ENCODE data around the gene MRPL52. TPM values are rescaled to one million over a fixed set of nuclear protein-coding genes. Genes with fewer than 3 reads are reported as not detected.

Gene MRPL52
- total and polyA plus RNA-seq, 2 of the 13 experiments (the other 11 are each of a cell fraction or from before 2014, with no cell fraction given), result 118 to 329 TPM

- TF ChIP-seq HNRNPH1 (optimal IDR thresholded peaks at IDR 0.05; ENCODE audit: low read depth, low read length), result peak; percentile 47
- TF ChIP-seq, protein P1, sequence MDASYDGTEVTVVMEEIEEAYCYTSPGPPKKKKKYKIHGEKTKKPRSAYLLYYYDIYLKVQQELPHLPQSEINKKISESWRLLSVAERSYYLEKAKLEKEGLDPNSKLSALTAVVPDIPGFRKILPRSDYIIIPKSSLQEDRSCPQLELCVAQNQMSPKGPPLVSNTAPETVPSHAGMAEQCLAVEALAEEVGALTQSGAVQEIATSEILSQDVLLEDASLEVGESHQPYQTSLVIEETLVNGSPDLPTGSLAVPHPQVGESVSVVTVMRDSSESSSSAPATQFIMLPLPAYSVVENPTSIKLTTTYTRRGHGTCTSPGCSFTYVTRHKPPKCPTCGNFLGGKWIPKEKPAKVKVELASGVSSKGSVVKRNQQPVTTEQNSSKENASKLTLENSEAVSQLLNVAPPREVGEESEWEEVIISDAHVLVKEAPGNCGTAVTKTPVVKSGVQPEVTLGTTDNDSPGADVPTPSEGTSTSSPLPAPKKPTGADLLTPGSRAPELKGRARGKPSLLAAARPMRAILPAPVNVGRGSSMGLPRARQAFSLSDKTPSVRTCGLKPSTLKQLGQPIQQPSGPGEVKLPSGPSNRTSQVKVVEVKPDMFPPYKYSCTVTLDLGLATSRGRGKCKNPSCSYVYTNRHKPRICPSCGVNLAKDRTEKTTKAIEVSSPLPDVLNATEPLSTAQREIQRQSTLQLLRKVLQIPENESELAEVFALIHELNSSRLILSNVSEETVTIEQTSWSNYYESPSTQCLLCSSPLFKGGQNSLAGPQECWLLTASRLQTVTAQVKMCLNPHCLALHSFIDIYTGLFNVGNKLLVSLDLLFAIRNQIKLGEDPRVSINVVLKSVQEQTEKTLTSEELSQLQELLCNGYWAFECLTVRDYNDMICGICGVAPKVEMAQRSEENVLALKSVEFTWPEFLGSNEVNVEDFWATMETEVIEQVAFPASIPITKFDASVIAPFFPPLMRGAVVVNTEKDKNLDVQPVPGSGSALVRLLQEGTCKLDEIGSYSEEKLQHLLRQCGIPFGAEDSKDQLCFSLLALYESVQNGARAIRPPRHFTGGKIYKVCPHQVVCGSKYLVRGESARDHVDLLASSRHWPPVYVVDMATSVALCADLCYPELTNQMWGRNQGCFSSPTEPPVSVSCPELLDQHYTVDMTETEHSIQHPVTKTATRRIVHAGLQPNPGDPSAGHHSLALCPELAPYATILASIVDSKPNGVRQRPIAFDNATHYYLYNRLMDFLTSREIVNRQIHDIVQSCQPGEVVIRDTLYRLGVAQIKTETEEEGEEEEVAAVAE (CRISPR knock-in tag; IDR thresholded peaks at IDR 0.05; ENCODE audit: borderline replicate concordance), result 0 out of 2 replicates have a peak, but pooled peaks have one; percentile 52
- TF ChIP-seq KLF6 (CRISPR knock-in tag; IDR thresholded peaks at IDR 0.05), result peak; percentile 18; the same call in 1 of the 2 replicates
- peak in 1 of 2 experiments; percentile 33; a peak in 1 of 4 replicates for TF ChIP-seq KLF16 (CRISPR knock-in tag; IDR thresholded peaks at IDR 0.05)
- TF ChIP-seq ZNF362 (CRISPR knock-in tag; IDR thresholded peaks at IDR 0.05; ENCODE audit: borderline replicate concordance), result no peak
- TF ChIP-seq IKZF1 (IDR thresholded peaks at IDR 0.05), result no peak
- TF ChIP-seq AHR (CRISPR knock-in tag; IDR thresholded peaks at IDR 0.05), result no peak
- peak; percentile 69 for TF ChIP-seq KDM3A (CRISPR knock-in tag; IDR thresholded peaks at IDR 0.05; ENCODE audit: low read depth)
- TF ChIP-seq ZNF614 (CRISPR knock-in tag; IDR thresholded peaks at IDR 0.05; ENCODE audit: borderline replicate concordance), result peak; percentile 59; the same call in 1 of the 2 replicates
- TF ChIP-seq ATF2 (CRISPR knock-in tag; IDR thresholded peaks at IDR 0.05), result peak; percentile 34
- TF ChIP-seq, protein P2, sequence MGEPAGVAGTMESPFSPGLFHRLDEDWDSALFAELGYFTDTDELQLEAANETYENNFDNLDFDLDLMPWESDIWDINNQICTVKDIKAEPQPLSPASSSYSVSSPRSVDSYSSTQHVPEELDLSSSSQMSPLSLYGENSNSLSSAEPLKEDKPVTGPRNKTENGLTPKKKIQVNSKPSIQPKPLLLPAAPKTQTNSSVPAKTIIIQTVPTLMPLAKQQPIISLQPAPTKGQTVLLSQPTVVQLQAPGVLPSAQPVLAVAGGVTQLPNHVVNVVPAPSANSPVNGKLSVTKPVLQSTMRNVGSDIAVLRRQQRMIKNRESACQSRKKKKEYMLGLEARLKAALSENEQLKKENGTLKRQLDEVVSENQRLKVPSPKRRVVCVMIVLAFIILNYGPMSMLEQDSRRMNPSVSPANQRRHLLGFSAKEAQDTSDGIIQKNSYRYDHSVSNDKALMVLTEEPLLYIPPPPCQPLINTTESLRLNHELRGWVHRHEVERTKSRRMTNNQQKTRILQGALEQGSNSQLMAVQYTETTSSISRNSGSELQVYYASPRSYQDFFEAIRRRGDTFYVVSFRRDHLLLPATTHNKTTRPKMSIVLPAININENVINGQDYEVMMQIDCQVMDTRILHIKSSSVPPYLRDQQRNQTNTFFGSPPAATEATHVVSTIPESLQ (CRISPR knock-in tag; conservative IDR thresholded peaks at IDR 0.05), result no peak
- TF ChIP-seq ELF4 (CRISPR knock-in tag; IDR thresholded peaks at IDR 0.05; ENCODE audit: borderline replicate concordance), result no peak
- TF ChIP-seq KDM2A (CRISPR knock-in tag; IDR thresholded peaks at IDR 0.05; ENCODE audit: borderline replicate concordance, low read depth), result peak; percentile 28; the same call in 1 of the 2 replicates
- TF ChIP-seq EP300 (IDR thresholded peaks at IDR 0.05; ENCODE audit: low read depth in 2 of 2, low read length in 2 of 2), result peak in 1 of 2 experiments; percentile 54; a peak in 2 of 4 replicates
- TF ChIP-seq EP300 (CRISPR knock-in tag; IDR thresholded peaks at IDR 0.05; ENCODE audit: borderline replicate concordance), result no peak
- TF ChIP-seq, protein P3, sequence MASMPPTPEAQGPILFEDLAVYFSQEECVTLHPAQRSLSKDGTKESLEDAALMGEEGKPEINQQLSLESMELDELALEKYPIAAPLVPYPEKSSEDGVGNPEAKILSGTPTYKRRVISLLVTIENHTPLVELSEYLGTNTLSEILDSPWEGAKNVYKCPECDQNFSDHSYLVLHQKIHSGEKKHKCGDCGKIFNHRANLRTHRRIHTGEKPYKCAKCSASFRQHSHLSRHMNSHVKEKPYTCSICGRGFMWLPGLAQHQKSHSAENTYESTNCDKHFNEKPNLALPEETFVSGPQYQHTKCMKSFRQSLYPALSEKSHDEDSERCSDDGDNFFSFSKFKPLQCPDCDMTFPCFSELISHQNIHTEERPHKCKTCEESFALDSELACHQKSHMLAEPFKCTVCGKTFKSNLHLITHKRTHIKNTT (CRISPR knock-in tag; IDR thresholded peaks at IDR 0.05), result 0 out of 2 replicates have a peak, but pooled peaks have one; percentile 1
- TF ChIP-seq MAZ (IDR thresholded peaks at IDR 0.05; ENCODE audit: borderline replicate concordance, low read depth, low read length), result no peak
- TF ChIP-seq MAZ (CRISPR knock-in tag; IDR thresholded peaks at IDR 0.05; ENCODE audit: low read depth), result peak; percentile 44; the same call in 1 of the 2 replicates
Measured at GRCh38 chr14:22872033-22872832, 42.5 kb downstream of the MRPL52 start (continued).

Data from HepG2 (cell line).